Endodermal cell (in vitro differentiated cells): ENCODE measurements around the gene PLPPR5. TPM values are rescaled to one million over a fixed set of nuclear protein-coding genes. Genes with fewer than 3 reads are reported as not detected.

ENCODE experiments used
- DNase-seq: peaks from one replicate; pipeline ENCODE4 v3.0.0-alpha.2; 2017
- H3K27ac ChIP-seq: 2 replicates; pipeline ENCODE4 v1.5.1; 2013; ENCODE audit warnings: mild to moderate bottlenecking, low read depth, low read length, moderate library complexity
- H3K27me3 ChIP-seq: 2 replicates; pipeline ENCODE4 v1.6.1; 2013; ENCODE audit warnings: mild to moderate bottlenecking, low read length, moderate library complexity; ENCODE audit not compliant: insufficient read depth, control insufficient read depth, poor library complexity, severe bottlenecking
- H3K36me3 ChIP-seq: 2 replicates; pipeline ENCODE4 v1.7.0; 2013; ENCODE audit warnings: mild to moderate bottlenecking, low read length, moderate library complexity; ENCODE audit not compliant: control insufficient read depth, insufficient read depth
- H3K4me1 ChIP-seq: one replicate; pipeline ENCODE4 v1.7.0; 2013; ENCODE audit warnings: low read length; ENCODE audit not compliant: control insufficient read depth, insufficient read depth
- H3K4me3 ChIP-seq: 2 replicates; pipeline ENCODE4 v1.5.1; 2013; ENCODE audit warnings: mild to moderate bottlenecking, low read length, moderate library complexity
- H3K9ac ChIP-seq: 2 replicates; pipeline ENCODE4 v1.6.1; 2013; ENCODE audit warnings: mild to moderate bottlenecking, low read length, moderate library complexity; ENCODE audit not compliant: poor library complexity, severe bottlenecking; ENCODE audit errors: extremely low read depth
- H3K9me3 ChIP-seq: 2 replicates; pipeline ENCODE4 v1.6.1; 2013; ENCODE audit warnings: mild to moderate bottlenecking, low read length, moderate library complexity; ENCODE audit not compliant: control insufficient read depth
- H3K27ac Mint-ChIP-seq: 2 replicates; pipeline ENCODE4 v1.8.0; 2020; ENCODE audit warnings: mixed read lengths
- H3K27me3 Mint-ChIP-seq: 2 replicates; pipeline ENCODE4 v1.8.0; 2021; ENCODE audit warnings: mild to moderate bottlenecking, mixed read lengths; ENCODE audit not compliant: insufficient read depth
- H3K36me3 Mint-ChIP-seq: 2 replicates; pipeline ENCODE4 v1.8.0; 2020; ENCODE audit warnings: low read depth, mixed read lengths
- H3K4me1 Mint-ChIP-seq: 2 replicates; pipeline ENCODE4 v1.8.0; 2020; ENCODE audit warnings: mixed read lengths
- H3K4me3 Mint-ChIP-seq: 2 replicates; pipeline ENCODE4 v1.8.0; 2020; ENCODE audit warnings: mild to moderate bottlenecking, moderate library complexity, mixed read lengths
- H3K9me3 Mint-ChIP-seq: 2 replicates; pipeline ENCODE4 v1.8.0; 2020; ENCODE audit warnings: mild to moderate bottlenecking, mixed read lengths
- CTCF ChIP-seq: fragments of 200-600 bp; sonication (generic); conservative IDR thresholded peaks from 2 replicates; pipeline ENCODE4 v1.5.0; 2021; ENCODE audit warnings: antibody characterized with exemption, mild to moderate bottlenecking
- WGBS, 2 experiments: methylation state at CpG; one replicate each; pipeline versions ENCODE4 v1.1.5 to v1.1.7; 2013; ENCODE audit warnings: missing lambda C conversion rate in 2 of 2, mixed read lengths in 1 of 2; ENCODE audit not compliant: insufficient coverage in 1 of 2, insufficient read length in 1 of 2; 5-methylcytosine and 5-hydroxymethylcytosine counted together
- total RNA-seq, 2 donors: library from RNA; stranded (reverse); fragmentation: NEBNext Ultra II Directional in 1 of 2; extraction: Animal tissue kit (Norgen Biotek cat#: 25700) in 1 of 2; gene quantifications; 2 replicates in 1 of 2; 3 replicates in 1 of 2; pipeline ENCODE4 v1.2.1, GENCODE V29; 2021

The PLPPR5 gene
- total RNA-seq, 2 donors from 2014 or later = 0.18 to 0.31 TPM

- H3K9me3 ChIP-seq = no peaks in the 10 kb centered on the region
- no peaks in the 10 kb centered on the region for H3K9me3 Mint-ChIP-seq
- no peaks in the 10 kb centered on the region for H3K4me1 Mint-ChIP-seq
- H3K4me1 ChIP-seq = no peaks in the 10 kb centered on the region
- H3K27me3 Mint-ChIP-seq = no peaks in the 10 kb centered on the region
- no peaks in the 10 kb centered on the region for H3K36me3 ChIP-seq
- WGBS, 2 experiments = 80 to 95% methylated on average over 4 to 5 of the region's 5 CpGs
- TF ChIP-seq CTCF = no peak
- H3K27ac ChIP-seq = no peak overlapping the region
- H3K4me3 Mint-ChIP-seq = no peak overlapping the region
- H3K36me3 Mint-ChIP-seq = no peaks in the 10 kb centered on the region
- no peak overlapping the region for H3K9ac ChIP-seq
- H3K4me3 ChIP-seq = no peak overlapping the region
- DNase-seq = no peak
- H3K27ac Mint-ChIP-seq = no peak overlapping the region
- no peaks in the 10 kb centered on the region for H3K27me3 ChIP-seq
Measured at GRCh38 chr1:98975113-98975512, 29.5 kb downstream of the PLPPR5 start.

GRCh38 chr1:98969798-98970490 is 34.7 kb downstream of the PLPPR5 start:
- Histone ChIP-seq H3K4me3 (no peak overlapping the region), H3K27me3 (no peaks in the 10 kb centered on the region), H3K36me3 (no peaks in the 10 kb centered on the region), H3K9ac (no peak overlapping the region), H3K9me3 (no peaks in the 10 kb centered on the region), H3K27ac (no peak overlapping the region), H3K4me1 (no peaks in the 10 kb centered on the region)
- Mint-ChIP-seq H3K4me1 (peaks cover 7% of the 10 kb centered on the region), H3K27me3 (no peaks in the 10 kb centered on the region), H3K36me3 (no peaks in the 10 kb centered on the region), H3K9me3 (no peaks in the 10 kb centered on the region), H3K27ac (no peak overlapping the region), H3K4me3 (no peak overlapping the region)
- TF ChIP-seq CTCF = no peak
- no peak for DNase-seq
- WGBS, 2 experiments = 85 to 86% methylated on average over 1 of the region's 1 CpG

GRCh38 chr1:98967122-98967521 is 37.5 kb downstream of the PLPPR5 start:
- no peaks in the 10 kb centered on the region for H3K4me1 ChIP-seq

More at GRCh38 chr1:98967122-98967521, 37.5 kb downstream of the PLPPR5 start:
- Histone ChIP-seq H3K9me3 (no peaks in the 10 kb centered on the region), H3K36me3 (no peaks in the 10 kb centered on the region), H3K27ac (no peak overlapping the region), H3K9ac (no peak overlapping the region), H3K4me3 (no peak overlapping the region), H3K27me3 (no peaks in the 10 kb centered on the region)
- WGBS, 2 experiments = 84 to 100% methylated on average over 1 of the region's 1 CpG
- no peak overlapping the region for H3K27ac Mint-ChIP-seq
- H3K4me3 Mint-ChIP-seq = no peak overlapping the region
- no peaks in the 10 kb centered on the region for H3K36me3 Mint-ChIP-seq
- H3K4me1 Mint-ChIP-seq = peaks cover 7% of the 10 kb centered on the region
- TF ChIP-seq CTCF = no peak
- no peak for DNase-seq
- no peaks in the 10 kb centered on the region for H3K9me3 Mint-ChIP-seq
- H3K27me3 Mint-ChIP-seq = no peaks in the 10 kb centered on the region
